Midbrain (tissue), 1 donor: Measurements from ENCODE around the gene ZBTB8A.

Source experiments
- DNase-seq: peaks from one replicate; lab custom pipeline; 2025; lab: John Stamatoyannopoulos, UW

ZBTB8A gene

DNA sequence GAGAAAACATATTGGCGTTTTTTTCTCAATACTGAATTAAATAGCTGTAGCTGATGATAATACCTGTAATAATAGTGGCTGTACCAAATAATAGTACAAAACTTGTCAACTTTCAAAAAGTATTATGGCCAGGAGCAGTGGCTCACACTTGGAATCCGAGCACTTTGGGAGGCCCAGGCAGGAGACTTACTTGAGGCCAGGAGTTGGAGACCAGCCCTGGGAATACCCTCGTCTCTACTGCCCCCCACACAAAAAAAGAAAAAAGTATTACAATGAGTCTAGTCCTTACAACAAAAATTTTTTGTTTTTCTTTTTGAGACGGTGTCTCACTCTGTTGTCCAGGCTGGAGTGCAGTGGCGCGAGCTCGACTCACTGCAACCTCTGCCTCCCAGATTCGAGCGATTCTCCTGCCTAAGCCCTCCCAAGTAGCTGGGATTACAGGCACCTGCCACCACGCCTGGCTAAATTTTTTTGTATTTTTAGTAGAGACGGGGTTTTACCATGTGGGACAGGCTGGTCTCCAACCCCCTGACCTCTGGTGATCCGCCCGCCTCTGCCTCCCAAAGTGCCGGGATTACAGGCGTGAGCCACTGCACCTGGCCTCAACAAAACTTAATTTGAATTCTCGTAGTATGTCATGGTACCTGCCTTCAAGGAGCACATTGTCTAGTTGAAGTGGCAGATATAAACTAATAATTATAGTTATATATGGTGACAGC, 113.2 kb downstream of the ZBTB8A start:
- DNase-seq, result no peak
